Natural killer cell (primary cell): ENCODE results near the gene DYNC1LI2. TPM values are rescaled to one million over a fixed set of nuclear protein-coding genes. Genes with fewer than 3 reads are reported as not detected.
A peak's percentile ranks its signal among the peaks of the same experiment; 100 is the strongest.

Experiments used
- ATAC-seq, 3 donors: fragments of 150-1000 bp in 2 of 3; fragments of 200-7000 bp in 1 of 3; cut with Tn5 transposase; 1 replicate in 1 of 3; 2 replicates in 2 of 3; pipeline ENCODE4 v1.10.0; 2021; ENCODE audit warnings: mild to moderate bottlenecking in 2 of 3, moderate library complexity in 2 of 3
- DNase-seq, 2 donors: peaks; one replicate each; pipeline versions ENCODE4 v3.0.0 to v3.0.0-alpha.2; 2013 to 2021; ENCODE audit warnings: mixed read lengths in 1 of 2
- H3K27ac ChIP-seq: one replicate; pipeline ENCODE4 v1.5.1; 2013; ENCODE audit warnings: mild to moderate bottlenecking, low read length
- H3K27me3 ChIP-seq: one replicate; pipeline ENCODE4 v1.6.1; 2013; ENCODE audit warnings: low read length; ENCODE audit not compliant: control insufficient read depth, insufficient read depth
- H3K36me3 ChIP-seq: one replicate; pipeline ENCODE4 v1.6.1; 2013; ENCODE audit warnings: low read length; ENCODE audit not compliant: control insufficient read depth, insufficient read depth
- H3K4me1 ChIP-seq: one replicate; pipeline ENCODE4 v1.6.1; 2013; ENCODE audit warnings: low read length; ENCODE audit not compliant: control insufficient read depth, insufficient read depth
- H3K4me3 ChIP-seq: one replicate; pipeline ENCODE4 v1.5.1; 2013; ENCODE audit warnings: low read length
- H3K9me3 ChIP-seq: one replicate; pipeline ENCODE4 v1.6.1; 2013; ENCODE audit warnings: low read length; ENCODE audit not compliant: control insufficient read depth, insufficient read depth
- H3K27ac Mint-ChIP-seq, 2 donors: one replicate each; pipeline ENCODE4 v1.8.0; 2022; ENCODE audit warnings: mild to moderate bottlenecking in 2 of 2, mixed read lengths in 2 of 2, moderate library complexity in 1 of 2
- H3K27me3 Mint-ChIP-seq, 2 donors: one replicate each; pipeline ENCODE4 v1.8.0; 2022; ENCODE audit warnings: low read depth in 2 of 2, mixed read lengths in 2 of 2
- H3K36me3 Mint-ChIP-seq: one replicate; pipeline ENCODE4 v1.8.0; 2022; ENCODE audit warnings: mixed read lengths
- H3K4me1 Mint-ChIP-seq, 2 donors: one replicate each; pipeline ENCODE4 v1.8.0; 2022; ENCODE audit warnings: mixed read lengths in 2 of 2
- H3K4me3 Mint-ChIP-seq: one replicate; pipeline ENCODE4 v1.8.0; 2022; ENCODE audit warnings: mild to moderate bottlenecking, moderate library complexity, mixed read lengths
- H3K9me3 Mint-ChIP-seq, 2 donors: one replicate each; pipeline ENCODE4 v1.8.0; 2022; ENCODE audit warnings: mixed read lengths in 2 of 2
- CTCF ChIP-seq: fragments of 200-600 bp; IDR thresholded peaks from one replicate; pipeline ENCODE4 v1.8.0; 2022; ENCODE audit warnings: antibody characterized with exemption
- WGBS: methylation state at CpG from one replicate; pipeline ENCODE4 v1.1.7; 2013; ENCODE audit warnings: missing lambda C conversion rate; ENCODE audit not compliant: insufficient coverage; 5-methylcytosine and 5-hydroxymethylcytosine counted together
- intact Hi-C: fragments of 100-400 bp; cut with micrococcal nuclease; formaldehyde crosslinking; loops from one replicate; pipeline ENCODE4 v1.14.2; 2022
- total RNA-seq, 4 donors: library from RNA; stranded (reverse); fragments of 120-200 nt in 1 of 4; gene quantifications; one replicate each; pipeline versions ENCODE4 v1.2.3 to v1.2.4, GENCODE V29; 2013 to 2022

Gene DYNC1LI2
- total RNA-seq, 3 donors from 2014 or later (not counting 1 experiment from before 2014, with no cell fraction given) = 105 to 115 (median 110) TPM

GRCh38 chr16:66750279-66751052 is 943 bp downstream of the DYNC1LI2 start:
- Histone ChIP-seq H3K27ac (peak overlapping the region; percentile 33), H3K4me1 (peaks cover 32% of the 10 kb centered on the region), H3K27me3 (no peaks in the 10 kb centered on the region), H3K9me3 (no peaks in the 10 kb centered on the region), H3K4me3 (peak overlapping the region; percentile 72), H3K36me3 (peaks cover 10% of the 10 kb centered on the region)
- peaks cover 6 to 11% of the 10 kb centered on the region in 2 donors for H3K27me3 Mint-ChIP-seq
- DNase-seq = no peak
- H3K36me3 Mint-ChIP-seq = no peaks in the 10 kb centered on the region
- peak overlapping the region; percentile 84 to 85 for H3K27ac Mint-ChIP-seq
- ATAC-seq = no peak
- peak overlapping the region; percentile 94 for H3K4me3 Mint-ChIP-seq
- H3K9me3 Mint-ChIP-seq = no peaks in the 10 kb centered on the region
- peaks cover 46 to 47% of the 10 kb centered on the region in 2 donors for H3K4me1 Mint-ChIP-seq
- no peak for TF ChIP-seq CTCF
- intact Hi-C loops = no loop called here
- 19% methylated on average over 12 of the region's 12 CpGs for WGBS

GRCh38 chr16:66746682-66747081 is 4.7 kb downstream of the DYNC1LI2 start:
- H3K9me3 Mint-ChIP-seq = no peaks in the 10 kb centered on the region
- H3K9me3 ChIP-seq = no peaks in the 10 kb centered on the region
- no peaks in the 10 kb centered on the region for H3K36me3 Mint-ChIP-seq
- H3K27ac Mint-ChIP-seq = peak overlapping the region; percentile 53 to 71
- H3K4me3 Mint-ChIP-seq = no peak overlapping the region
- H3K36me3 ChIP-seq = peaks cover 29% of the 10 kb centered on the region
- no peak overlapping the region for H3K4me3 ChIP-seq
- DNase-seq = no peak
- intact Hi-C loops = no loop called here
- WGBS = 0% methylated on average over 1 of the region's 1 CpG
- ATAC-seq = peak in 1 of 3 donors; percentile 40
- peaks cover 27% of the 10 kb centered on the region for H3K4me1 ChIP-seq
- H3K27ac ChIP-seq = no peak overlapping the region
- H3K27me3 ChIP-seq = no peaks in the 10 kb centered on the region
- H3K4me1 Mint-ChIP-seq = peaks cover 40 to 42% of the 10 kb centered on the region in 2 donors
- no peak for TF ChIP-seq CTCF
- H3K27me3 Mint-ChIP-seq = no peaks in the 10 kb centered on the region

GRCh38 chr16:66746048-66746447 is 5.4 kb downstream of the DYNC1LI2 start:
- peak overlapping the region; percentile 47 to 71 for H3K27ac Mint-ChIP-seq
- DNase-seq = no peak
- Histone ChIP-seq H3K36me3 (peaks cover 35% of the 10 kb centered on the region), H3K27ac (no peak overlapping the region), H3K4me1 (peaks cover 27% of the 10 kb centered on the region), H3K9me3 (no peaks in the 10 kb centered on the region), H3K27me3 (no peaks in the 10 kb centered on the region), H3K4me3 (no peak overlapping the region)
- WGBS = 66% methylated on average over 3 of the region's 3 CpGs
- H3K27me3 Mint-ChIP-seq = no peaks in the 10 kb centered on the region
- no peaks in the 10 kb centered on the region for H3K36me3 Mint-ChIP-seq
- intact Hi-C loops = no loop called here
- no peak overlapping the region for H3K4me3 Mint-ChIP-seq
- ATAC-seq = no peak
- no peaks in the 10 kb centered on the region for H3K9me3 Mint-ChIP-seq
- TF ChIP-seq CTCF = no peak
- peaks cover 40 to 45% of the 10 kb centered on the region in 2 donors for H3K4me1 Mint-ChIP-seq
